Measurements from ENCODE around the gene CACHD1. TPM values are rescaled to one million over a fixed set of nuclear protein-coding genes. Genes with fewer than 3 reads are reported as not detected.

Gene CACHD1
- total and polyA plus RNA-seq, 2 of the 4 experiments (the other 2 are of a cell fraction): 2.9 to 5.9 TPM

DNA sequence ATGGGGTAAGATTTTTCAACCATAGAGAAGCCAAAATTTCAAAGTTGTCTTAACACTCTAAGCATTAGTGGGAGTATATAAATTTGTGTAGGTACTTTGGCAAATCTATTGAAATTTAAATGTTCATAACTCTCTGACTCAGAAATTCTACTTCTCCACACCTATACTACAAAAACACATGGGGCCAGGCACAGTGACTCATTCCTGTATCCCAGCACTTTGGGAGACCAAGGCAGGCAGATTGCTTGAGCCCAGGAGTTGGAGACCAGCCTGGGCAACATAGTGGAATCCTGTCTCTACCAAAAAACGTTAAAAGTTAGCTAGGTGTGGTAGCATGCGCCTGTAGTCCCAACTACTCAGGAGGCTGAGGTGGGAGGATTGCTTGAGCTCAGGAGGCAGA is 233.7 kb downstream of the CACHD1 start:
- H3K27me3 ChIP-seq (ENCODE audit: control insufficient read depth, insufficient read depth, low read length): peaks cover 5% of the 10 kb centered on the region
- no peak overlapping the region for H2AFZ ChIP-seq (replicated peaks; ENCODE audit: low read length, poor library complexity)
- ChIA-PET CTCF (no interaction called here), POLR2A (ENCODE audit: unreplicated experiment) (no interaction called here)
- no CpG with 5 or more reads among the region's 2 CpGs for WGBS, 2 experiments (ENCODE audit: extremely low coverage in 2 of 2, insufficient read length in 1 of 2)
- dilution Hi-C loops (cut with HindIII; ENCODE audit: low sequenced_read_pairs, unreplicated experiment): no loop called here
- no peak overlapping the region for H2AK9ac ChIP-seq (replicated peaks; ENCODE audit: low read depth, low read length, poor library complexity)
- no peak overlapping the region for H3K18ac ChIP-seq (ENCODE audit: low read depth, low read length)
- TF ChIP-seq CTCF (conservative IDR thresholded peaks at IDR 0.05; ENCODE audit: low read depth, low read length) (no peak), BHLHE40 (IDR thresholded peaks at IDR 0.05; ENCODE audit: low read depth, low read length) (no peak), SMC3 (IDR thresholded peaks at IDR 0.05; ENCODE audit: low read depth, low read length) (no peak), RCOR1 (IDR thresholded peaks at IDR 0.05; ENCODE audit: insufficient replicate concordance, low read length) (no peak), MAZ (IDR thresholded peaks at IDR 0.05; ENCODE audit: borderline replicate concordance, low read depth, low read length) (no peak), MAFK (IDR thresholded peaks at IDR 0.05; ENCODE audit: low read depth, low read length) (no peak), RAD21 (IDR thresholded peaks at IDR 0.05; ENCODE audit: low read length) (no peak), CEBPB (IDR thresholded peaks at IDR 0.05; ENCODE audit: low read depth, low read length) (no peak), CHD1 (IDR thresholded peaks at IDR 0.05; ENCODE audit: low read depth, low read length) (no peak), FOS (IDR thresholded peaks at IDR 0.05; ENCODE audit: low read depth, low read length) (no peak), RFX5 (IDR thresholded peaks at IDR 0.05; ENCODE audit: low read depth, low read length) (no peak), MXI1 (IDR thresholded peaks at IDR 0.05; ENCODE audit: borderline replicate concordance, low read depth, low read length) (no peak), NFE2L2 (IDR thresholded peaks at IDR 0.05; ENCODE audit: low read depth, low read length) (no peak), POLR2A (IDR thresholded peaks at IDR 0.05; ENCODE audit: low read depth, low read length) (no peak)
- TF ChIP-seq, protein P1, sequence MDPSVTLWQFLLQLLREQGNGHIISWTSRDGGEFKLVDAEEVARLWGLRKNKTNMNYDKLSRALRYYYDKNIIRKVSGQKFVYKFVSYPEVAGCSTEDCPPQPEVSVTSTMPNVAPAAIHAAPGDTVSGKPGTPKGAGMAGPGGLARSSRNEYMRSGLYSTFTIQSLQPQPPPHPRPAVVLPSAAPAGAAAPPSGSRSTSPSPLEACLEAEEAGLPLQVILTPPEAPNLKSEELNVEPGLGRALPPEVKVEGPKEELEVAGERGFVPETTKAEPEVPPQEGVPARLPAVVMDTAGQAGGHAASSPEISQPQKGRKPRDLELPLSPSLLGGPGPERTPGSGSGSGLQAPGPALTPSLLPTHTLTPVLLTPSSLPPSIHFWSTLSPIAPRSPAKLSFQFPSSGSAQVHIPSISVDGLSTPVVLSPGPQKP (IDR thresholded peaks at IDR 0.05; ENCODE audit: borderline replicate concordance, low read depth, low read length): no peak
- TF ChIP-seq, protein P2, sequence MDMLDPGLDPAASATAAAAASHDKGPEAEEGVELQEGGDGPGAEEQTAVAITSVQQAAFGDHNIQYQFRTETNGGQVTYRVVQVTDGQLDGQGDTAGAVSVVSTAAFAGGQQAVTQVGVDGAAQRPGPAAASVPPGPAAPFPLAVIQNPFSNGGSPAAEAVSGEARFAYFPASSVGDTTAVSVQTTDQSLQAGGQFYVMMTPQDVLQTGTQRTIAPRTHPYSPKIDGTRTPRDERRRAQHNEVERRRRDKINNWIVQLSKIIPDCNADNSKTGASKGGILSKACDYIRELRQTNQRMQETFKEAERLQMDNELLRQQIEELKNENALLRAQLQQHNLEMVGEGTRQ (IDR thresholded peaks at IDR 0.05; ENCODE audit: low read depth, low read length): no peak
- H4K8ac ChIP-seq (ENCODE audit: low read depth in 2 of 2, low read length in 2 of 2): no peak overlapping the region
- H4K5ac ChIP-seq (ENCODE audit: low read depth, low read length): no peak overlapping the region
- no peak overlapping the region for H3K27ac ChIP-seq (ENCODE audit: insufficient read depth, low read length)
- no peak overlapping the region for H2AK5ac ChIP-seq (ENCODE audit: low read depth, low read length)
- no TSS peak for BruUV-seq (replicated peaks)
- H3K36me3 ChIP-seq (ENCODE audit: control insufficient read depth, insufficient read depth, low read length): no peaks in the 10 kb centered on the region
- no peaks in the 10 kb centered on the region for H3K79me1 ChIP-seq (ENCODE audit: low read depth in 1 of 2, low read length in 2 of 2)
- DNase-seq: no peak
- no peak overlapping the region for H2BK15ac ChIP-seq (ENCODE audit: low read depth, low read length)
- no peak overlapping the region for H3K14ac ChIP-seq (replicated peaks; ENCODE audit: low read depth, low read length)
- H2BK120ac ChIP-seq (ENCODE audit: low read depth, low read length): no peak overlapping the region
- H2BK20ac ChIP-seq (ENCODE audit: low read depth, low read length): no peak overlapping the region
- no peak overlapping the region for H3K4me3 ChIP-seq (ENCODE audit: insufficient read depth, low read depth, low read length)
- H3K4me2 ChIP-seq (ENCODE audit: low read depth, low read length): no peak overlapping the region
- H3K9me1 ChIP-seq (ENCODE audit: insufficient read depth, low read length): no peaks in the 10 kb centered on the region
- no peak overlapping the region for H4K91ac ChIP-seq (ENCODE audit: insufficient read depth, low read depth, low read length)
- H2BK5ac ChIP-seq (ENCODE audit: low read depth, low read length, poor library complexity, severe bottlenecking): no peak overlapping the region
- no peaks in the 10 kb centered on the region for H3K9me3 ChIP-seq (ENCODE audit: control insufficient read depth, insufficient read depth, low read length)
- no peak for ATAC-seq (ENCODE audit: low read depth)
- H3K23ac ChIP-seq (ENCODE audit: low read depth, low read length): no peak overlapping the region
- no peak overlapping the region for H3K4ac ChIP-seq (ENCODE audit: low read depth, low read length)
- no peak overlapping the region for H3K56ac ChIP-seq (ENCODE audit: extremely low read depth, insufficient read depth, low read length)
- H4K20me1 ChIP-seq (ENCODE audit: insufficient read depth, low read length): no peaks in the 10 kb centered on the region
- in situ Hi-C loops (cut with MboI; ENCODE audit: low sequenced_read_pairs): no loop called here
- H3K4me1 ChIP-seq (ENCODE audit: control insufficient read depth, insufficient read depth, low read length): no peaks in the 10 kb centered on the region; the same call in 1 of the 2 replicates
- no peak overlapping the region for H3K9ac ChIP-seq (ENCODE audit: low read depth, low read length)
- intact Hi-C loops (cut with micrococcal nuclease): no loop called here
